CD4-positive, alpha-beta T cell treated with Interleukin-15 for 1 hour (primary cell): Measurements from ENCODE around the gene CSNK1G1.

Experiments used
- DNase-seq: peaks from one replicate; pipeline ENCODE4 v3.0.0-alpha.2; 2020

CSNK1G1 gene

GRCh38 chr15:64187396-64188191, 168.4 kb downstream of the CSNK1G1 start:
- DNase-seq = no peak

- no peak for DNase-seq
Observed at GRCh38 chr15:64185146-64185911, 170.6 kb downstream of the CSNK1G1 start.

- no peak for DNase-seq
Observed at GRCh38 chr15:64182859-64183370, 173.1 kb downstream of the CSNK1G1 start.

- peak; percentile 78 for DNase-seq
Observed at GRCh38 chr15:64180235-64180824, 175.6 kb downstream of the CSNK1G1 start.

- DNase-seq = no peak
Observed at GRCh38 chr15:64166102-64166890, 189.7 kb downstream of the CSNK1G1 start.

GRCh38 chr15:64164436-64164835, 191.5 kb downstream of the CSNK1G1 start:
- no peak for DNase-seq

GRCh38 chr15:64163659-64164362, 192.2 kb downstream of the CSNK1G1 start:
- DNase-seq = no peak

GRCh38 chr15:64162869-64163658, 192.9 kb downstream of the CSNK1G1 start, which contains the start of gene PPIB:
PPIB (minus strand) TSS chr15:64163022; CDS start chr15:64162986, 36 bp downstream.
- peak; percentile 97 for DNase-seq

- DNase-seq = no peak
Observed at GRCh38 chr15:64162478-64162868, 193.5 kb downstream of the CSNK1G1 start.

GRCh38 chr15:64161688-64162477, 194.1 kb downstream of the CSNK1G1 start:
- DNase-seq = no peak

- DNase-seq = no peak
Observed at GRCh38 chr15:64158363-64159134, 197.4 kb downstream of the CSNK1G1 start.

GRCh38 chr15:64157599-64158125, 198.3 kb downstream of the CSNK1G1 start:
- DNase-seq = no peak

- no peak for DNase-seq
Observed at GRCh38 chr15:64156652-64157331, 199.2 kb downstream of the CSNK1G1 start.

- DNase-seq = no peak
Observed at GRCh38 chr15:64155802-64156651, 199.9 kb downstream of the CSNK1G1 start.

GRCh38 chr15:64153480-64154367, 202.2 kb downstream of the CSNK1G1 start:
- peak; percentile 92 for DNase-seq
